PC-9 (cell line): ENCODE measurements around the gene SLC41A1.

ENCODE experiments used
- CTCF ChIP-seq: fragments of 200-600 bp; sonication (generic); conservative IDR thresholded peaks from 2 replicates; pipeline ENCODE4 v1.6.1; 2017; ENCODE audit warnings: mixed run types, antibody characterized with exemption, mild to moderate bottlenecking, moderate library complexity
- EZH2 ChIP-seq: fragments of 200-600 bp; sonication (generic); IDR thresholded peaks from 2 replicates; pipeline ENCODE4 v1.8.0; 2017; ENCODE audit warnings: antibody characterized with exemption, low read depth

DNA sequence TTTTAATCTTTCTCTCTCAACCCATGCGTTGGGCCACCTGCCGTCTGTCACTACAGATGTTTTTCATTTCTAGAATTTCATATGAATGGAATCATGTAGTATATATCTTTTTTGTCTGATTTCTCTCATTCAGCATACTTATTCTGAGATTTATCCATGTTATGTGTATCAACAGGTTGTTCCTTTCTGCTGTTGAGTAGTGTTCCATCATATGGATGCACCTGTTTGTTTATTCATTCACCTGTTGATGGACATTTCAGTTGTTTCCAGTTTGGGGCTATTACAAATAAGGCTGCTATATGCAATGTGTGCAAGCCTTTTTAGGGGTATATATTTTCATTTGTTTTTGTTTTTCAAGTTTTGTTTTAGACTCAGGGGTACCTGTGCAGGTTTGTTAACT, 9.4 kb upstream of the SLC41A1 start:
- TF ChIP-seq CTCF (no peak), EZH2 (no peak)
